Vagina (tissue), 2 donors: ENCODE results near the gene PRKCQ.

Experiments
- POLR2AphosphoS5 ChIP-seq, 2 donors: sonication (generic); formaldehyde crosslinking; IDR thresholded peaks; one replicate each; pipeline ENCODE4 v1.9.0; 2017; ENCODE audit warnings: antibody characterized with exemption in 2 of 2, mild to moderate bottlenecking in 2 of 2, low read depth in 1 of 2; ENCODE audit not compliant: insufficient read depth in 1 of 2
- TF ChIP-seq, protein P1 (sequence below), 3 experiments: fragments of 450-650 bp in 2 of 3; fragments of 200-600 bp in 1 of 3; sonication (generic) in 1 of 3; IDR thresholded peaks; one replicate each; pipeline ENCODE4 v1.5.1; 2017 to 2019; ENCODE audit warnings: antibody characterized with exemption in 3 of 3, mild to moderate bottlenecking in 2 of 3, moderate library complexity in 2 of 3

DNA sequence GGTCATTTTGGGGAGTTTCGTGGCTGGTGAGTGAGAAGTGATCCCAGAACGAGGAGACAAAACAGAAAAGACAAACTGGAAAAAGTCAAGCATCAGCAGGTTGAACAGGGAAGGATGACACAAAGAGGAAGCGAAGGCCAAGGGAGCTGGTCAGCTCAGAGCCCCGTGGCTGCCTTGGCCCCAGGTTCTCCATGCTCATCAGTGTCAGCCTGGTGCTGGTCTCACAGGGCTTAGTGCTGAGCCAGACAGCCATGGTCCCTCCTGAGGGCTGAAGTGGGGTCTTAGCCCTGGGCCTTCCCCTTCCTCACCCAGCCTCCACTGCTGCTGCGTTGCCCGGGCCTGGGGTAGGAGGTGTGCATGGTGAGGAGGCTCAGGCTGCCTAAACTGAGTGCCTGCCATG is 193.7 kb downstream of the PRKCQ start:
- TF ChIP-seq, protein P1, sequence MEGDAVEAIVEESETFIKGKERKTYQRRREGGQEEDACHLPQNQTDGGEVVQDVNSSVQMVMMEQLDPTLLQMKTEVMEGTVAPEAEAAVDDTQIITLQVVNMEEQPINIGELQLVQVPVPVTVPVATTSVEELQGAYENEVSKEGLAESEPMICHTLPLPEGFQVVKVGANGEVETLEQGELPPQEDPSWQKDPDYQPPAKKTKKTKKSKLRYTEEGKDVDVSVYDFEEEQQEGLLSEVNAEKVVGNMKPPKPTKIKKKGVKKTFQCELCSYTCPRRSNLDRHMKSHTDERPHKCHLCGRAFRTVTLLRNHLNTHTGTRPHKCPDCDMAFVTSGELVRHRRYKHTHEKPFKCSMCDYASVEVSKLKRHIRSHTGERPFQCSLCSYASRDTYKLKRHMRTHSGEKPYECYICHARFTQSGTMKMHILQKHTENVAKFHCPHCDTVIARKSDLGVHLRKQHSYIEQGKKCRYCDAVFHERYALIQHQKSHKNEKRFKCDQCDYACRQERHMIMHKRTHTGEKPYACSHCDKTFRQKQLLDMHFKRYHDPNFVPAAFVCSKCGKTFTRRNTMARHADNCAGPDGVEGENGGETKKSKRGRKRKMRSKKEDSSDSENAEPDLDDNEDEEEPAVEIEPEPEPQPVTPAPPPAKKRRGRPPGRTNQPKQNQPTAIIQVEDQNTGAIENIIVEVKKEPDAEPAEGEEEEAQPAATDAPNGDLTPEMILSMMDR (IDR thresholded peaks at IDR 0.05) = no peak
- no peak for TF ChIP-seq POLR2AphosphoS5 (IDR thresholded peaks at IDR 0.05; ENCODE audit: insufficient read depth in 1 of 2, low read depth in 1 of 2)
